WTC11 (cell line): ENCODE data around the gene LRRC40. TPM values are rescaled to one million over a fixed set of nuclear protein-coding genes. Genes with fewer than 3 reads are reported as not detected.
A peak's percentile ranks its signal among the peaks of the same experiment; 100 is the strongest.

Experiments
- ATAC-seq: fragments of 200-7000 bp; cut with Tn5 transposase; 2 replicates; pipeline ENCODE4 v1.10.0; 2021; ENCODE audit warnings: mild to moderate bottlenecking, moderate library complexity
- CTCF ChIA-PET: fragments of 300-600 bp; sonication (Branson Sonifier 250); formaldehyde crosslinking; loops from one replicate; lab custom pipeline; 2021; ENCODE audit warnings: antibody characterized with exemption; lab: Charles Lee
- POLR2A ChIA-PET: fragments of 350-600 bp; sonication (Branson Sonifier 250); formaldehyde crosslinking; loops from one replicate; lab custom pipeline; 2021; ENCODE audit warnings: antibody characterized with exemption; lab: Charles Lee
- DNase-seq: peaks from one replicate; pipeline ENCODE4 v3.0.0; 2021; ENCODE audit warnings: low spot score
- H3K27ac Mint-ChIP-seq: 2 replicates; pipeline ENCODE4 v1.8.0; 2021; ENCODE audit warnings: mixed read lengths
- H3K27me3 Mint-ChIP-seq: 2 replicates; pipeline ENCODE4 v1.8.0; 2021; ENCODE audit warnings: low read depth, mild to moderate bottlenecking, moderate library complexity, mixed read lengths
- H3K36me3 Mint-ChIP-seq: 2 replicates; pipeline ENCODE4 v1.8.0; 2021; ENCODE audit warnings: mixed read lengths
- H3K4me1 Mint-ChIP-seq: 2 replicates; pipeline ENCODE4 v1.8.0; 2022; ENCODE audit warnings: mixed read lengths
- H3K4me3 Mint-ChIP-seq: 2 replicates; pipeline ENCODE4 v1.8.0; 2021; ENCODE audit warnings: mild to moderate bottlenecking, moderate library complexity, mixed read lengths
- H3K9me3 Mint-ChIP-seq: 2 replicates; pipeline ENCODE4 v1.8.0; 2021; ENCODE audit warnings: mixed read lengths
- AR ChIP-seq: fragments of 250-450 bp; sonication (Bioruptor Pico); IDR thresholded peaks from 2 replicates; pipeline ENCODE4 v1.9.0; 2021; ENCODE audit warnings: mild to moderate bottlenecking
- ATF2 ChIP-seq: sonication (generic); formaldehyde crosslinking; IDR thresholded peaks from 2 replicates; pipeline ENCODE4 v1.8.1; 2022; ENCODE audit warnings: low read depth, missing genetic modification reagents, borderline replicate concordance
- E2F5 ChIP-seq: sonication (generic); formaldehyde crosslinking; IDR thresholded peaks from 2 replicates; pipeline ENCODE4 v1.8.1; 2022; ENCODE audit warnings: mild to moderate bottlenecking, moderate library complexity, missing genetic modification reagents
- IRF2 ChIP-seq: sonication (generic); formaldehyde crosslinking; IDR thresholded peaks from 2 replicates; pipeline ENCODE4 v1.8.0; 2022; ENCODE audit warnings: low read depth, missing genetic modification reagents, borderline replicate concordance
- NR2C2 ChIP-seq: sonication (generic); formaldehyde crosslinking; IDR thresholded peaks from 2 replicates; pipeline ENCODE4 v1.8.0; 2022; ENCODE audit warnings: mild to moderate bottlenecking, missing genetic modification reagents
- USF1 ChIP-seq: sonication (generic); formaldehyde crosslinking; IDR thresholded peaks from 2 replicates; pipeline ENCODE4 v1.8.0; 2022; ENCODE audit warnings: mild to moderate bottlenecking, missing genetic modification reagents
- ZNF232 ChIP-seq: sonication (generic); formaldehyde crosslinking; IDR thresholded peaks from 2 replicates; pipeline ENCODE4 v1.8.0; 2022; ENCODE audit warnings: mild to moderate bottlenecking, missing genetic modification reagents
- ZNF317 ChIP-seq: sonication (generic); formaldehyde crosslinking; IDR thresholded peaks from 2 replicates; pipeline ENCODE4 v1.8.1; 2023; ENCODE audit warnings: low read depth, mild to moderate bottlenecking, moderate library complexity, missing genetic modification reagents, borderline replicate concordance
- ZNF512 ChIP-seq: sonication (generic); formaldehyde crosslinking; IDR thresholded peaks from 2 replicates; pipeline ENCODE4 v1.8.1; 2022; ENCODE audit warnings: missing genetic modification reagents, borderline replicate concordance
- total RNA-seq: library from RNA; stranded (reverse); gene quantifications from 3 replicates; pipeline ENCODE4 v1.2.3, GENCODE V29; 2021

Gene LRRC40
- total RNA-seq, 1 experiment from 2014 or later = 26.7 TPM

GRCh38 chr1:70205071-70205433, 327 bp downstream of the LRRC40 start:
- TF ChIP-seq IRF2 (CRISPR knock-in tag) (no peak), ZNF512 (CRISPR knock-in tag) (no peak), ZNF232 (CRISPR knock-in tag) (0 out of 2 replicates have a peak, but pooled peaks have one; percentile 15)
- no peak for DNase-seq
- peak overlapping the region; percentile 100 for H3K27ac Mint-ChIP-seq
- no peaks in the 10 kb centered on the region; the same call in 1 of the 2 replicates for H3K36me3 Mint-ChIP-seq
- H3K4me3 Mint-ChIP-seq = peak overlapping the region; percentile 100
- peaks cover 14% of the 10 kb centered on the region for H3K4me1 Mint-ChIP-seq
- CTCF ChIA-PET = no interaction called here
- ATAC-seq = peak; percentile 50
- H3K9me3 Mint-ChIP-seq = no peaks in the 10 kb centered on the region
- no peaks in the 10 kb centered on the region for H3K27me3 Mint-ChIP-seq
- POLR2A ChIA-PET = interaction anchor here (0.5 to 3.4 kb wide), 4 partner anchors 12 to 206 kb away, joined by 3 to 19 read pairs (median 4); partner anchors contain the start of gene SRSF11

GRCh38 chr1:70204600-70204999, 779 bp downstream of the LRRC40 start:
- Mint-ChIP-seq H3K4me1 (peaks cover 14% of the 10 kb centered on the region), H3K27me3 (no peaks in the 10 kb centered on the region), H3K36me3 (no peaks in the 10 kb centered on the region; the same call in 1 of the 2 replicates), H3K4me3 (peak overlapping the region; percentile 100), H3K27ac (peak overlapping the region; percentile 100; the same call in 1 of the 2 replicates)
- CTCF ChIA-PET = no interaction called here
- DNase-seq (no peak), ATAC-seq (no peak)
- TF ChIP-seq AR (CRISPR knock-in tag) = no peak
- no peak for TF ChIP-seq NR2C2 (CRISPR knock-in tag)
- no peak for TF ChIP-seq USF1 (CRISPR knock-in tag)
- no peak for TF ChIP-seq ATF2 (CRISPR knock-in tag)
- no peak for TF ChIP-seq ZNF317 (CRISPR knock-in tag)
- TF ChIP-seq, all 79 proteins: peak for 0
- H3K9me3 Mint-ChIP-seq = no peaks in the 10 kb centered on the region
- POLR2A ChIA-PET = interaction anchor here (0.8 to 3.4 kb wide), 3 partner anchors 16 to 206 kb away, joined by 3 to 19 read pairs (median 3); partner anchors contain the start of gene SRSF11

DNA sequence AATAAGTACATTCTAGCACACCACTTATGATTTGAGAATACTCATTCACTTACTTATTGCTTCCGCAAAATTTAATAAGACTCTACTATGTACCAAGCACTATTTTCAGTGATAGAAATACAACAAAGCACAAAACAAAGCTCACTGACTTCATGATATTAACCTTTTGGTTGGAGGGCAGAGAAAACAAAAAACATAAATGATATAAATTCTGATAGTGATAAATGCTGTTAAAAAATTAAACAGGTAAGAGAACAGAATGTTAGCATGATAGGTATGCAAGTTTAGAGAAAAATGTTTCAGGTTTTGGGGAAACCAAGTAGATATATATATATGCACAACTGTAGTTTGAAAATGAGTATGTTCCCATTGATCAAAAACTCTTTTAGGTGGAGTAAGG, 1.2 kb downstream of the LRRC40 start:
- Mint-ChIP-seq H3K36me3 (no peaks in the 10 kb centered on the region; the same call in 1 of the 2 replicates), H3K4me1 (peaks cover 14% of the 10 kb centered on the region), H3K27me3 (no peaks in the 10 kb centered on the region), H3K4me3 (peak overlapping the region; percentile 100), H3K27ac (no peak overlapping the region; the same call in 1 of the 2 replicates), H3K9me3 (no peaks in the 10 kb centered on the region)
- no peak for TF ChIP-seq E2F5 (CRISPR knock-in tag)
- ATAC-seq = no peak
- POLR2A ChIA-PET = interaction anchor here (1.2 to 3.4 kb wide), 2 partner anchors 17 to 207 kb away, joined by 3 to 19 read pairs; partner anchors contain the start of gene SRSF11
- CTCF ChIA-PET = no interaction called here
- no peak for DNase-seq
